Cardiac fibroblast (primary cell): ENCODE results near the gene ITPR2.

Experiments
- DNase-seq, 2 donors: peaks; one replicate each; pipeline versions ENCODE4 v3.0.0 to v3.0.0-alpha.2; 2010; ENCODE audit warnings: low read depth in 2 of 2
- H3K4me3 ChIP-seq, 2 donors: replicated peaks in 1 of 2; 1 replicate in 1 of 2; 2 replicates in 1 of 2; pipeline ENCODE4 v1.5.1; 2011; ENCODE audit warnings: low read depth in 2 of 2, low read length in 2 of 2, mild to moderate bottlenecking in 2 of 2, moderate library complexity in 1 of 2
- TF ChIP-seq, protein P1 (sequence below): IDR thresholded peaks from one replicate; pipeline ENCODE4 v1.5.1; 2011; ENCODE audit warnings: low read depth, mild to moderate bottlenecking, low read length, inconsistent platforms

ITPR2 gene

DNA sequence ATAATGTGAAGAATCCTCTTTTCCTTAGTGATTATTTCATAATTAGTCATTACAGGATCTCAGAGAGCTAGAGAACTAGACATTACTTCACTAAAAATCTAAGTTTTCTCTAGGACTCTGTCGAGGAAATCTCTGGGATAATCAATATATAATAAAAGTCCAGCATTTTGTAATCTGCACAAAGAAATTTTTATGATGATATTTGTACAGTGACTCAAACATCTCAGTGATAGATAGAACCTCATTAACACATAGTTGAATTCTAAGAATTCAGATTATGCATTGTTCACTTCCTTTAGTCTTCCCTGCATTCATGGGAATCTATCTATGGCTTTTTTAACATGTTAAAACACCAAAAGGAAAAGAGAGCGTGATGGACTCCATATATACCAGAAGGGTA is 11.0 kb downstream of the ITPR2 start:
- peak in 1 of 2 donors; percentile 20 for DNase-seq
- TF ChIP-seq, protein P1, sequence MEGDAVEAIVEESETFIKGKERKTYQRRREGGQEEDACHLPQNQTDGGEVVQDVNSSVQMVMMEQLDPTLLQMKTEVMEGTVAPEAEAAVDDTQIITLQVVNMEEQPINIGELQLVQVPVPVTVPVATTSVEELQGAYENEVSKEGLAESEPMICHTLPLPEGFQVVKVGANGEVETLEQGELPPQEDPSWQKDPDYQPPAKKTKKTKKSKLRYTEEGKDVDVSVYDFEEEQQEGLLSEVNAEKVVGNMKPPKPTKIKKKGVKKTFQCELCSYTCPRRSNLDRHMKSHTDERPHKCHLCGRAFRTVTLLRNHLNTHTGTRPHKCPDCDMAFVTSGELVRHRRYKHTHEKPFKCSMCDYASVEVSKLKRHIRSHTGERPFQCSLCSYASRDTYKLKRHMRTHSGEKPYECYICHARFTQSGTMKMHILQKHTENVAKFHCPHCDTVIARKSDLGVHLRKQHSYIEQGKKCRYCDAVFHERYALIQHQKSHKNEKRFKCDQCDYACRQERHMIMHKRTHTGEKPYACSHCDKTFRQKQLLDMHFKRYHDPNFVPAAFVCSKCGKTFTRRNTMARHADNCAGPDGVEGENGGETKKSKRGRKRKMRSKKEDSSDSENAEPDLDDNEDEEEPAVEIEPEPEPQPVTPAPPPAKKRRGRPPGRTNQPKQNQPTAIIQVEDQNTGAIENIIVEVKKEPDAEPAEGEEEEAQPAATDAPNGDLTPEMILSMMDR: no peak
- H3K4me3 ChIP-seq: no peak overlapping the region

DNA sequence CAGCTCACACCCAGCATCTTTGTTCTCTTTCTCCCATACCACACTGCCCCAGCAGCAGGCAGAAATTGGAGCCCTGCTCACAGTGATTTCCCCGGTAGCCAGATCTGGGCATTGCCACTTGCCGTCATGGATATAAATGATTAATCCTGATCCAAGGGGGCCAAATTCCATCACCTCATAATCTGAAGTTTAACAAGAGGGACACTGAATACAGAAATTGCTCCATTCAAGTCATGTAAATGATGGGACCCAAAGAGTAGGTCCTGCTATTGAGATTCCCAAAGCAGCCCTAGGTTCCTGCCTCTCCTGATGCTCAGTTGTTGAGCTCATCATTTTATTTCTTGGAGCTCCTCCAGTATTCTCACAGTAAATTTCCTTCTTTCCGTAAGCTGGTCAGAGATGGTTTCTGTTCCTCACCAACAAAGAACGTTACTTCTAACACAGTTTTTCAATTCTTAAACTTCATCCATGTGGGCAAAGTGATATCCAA is 11.7 kb downstream of the ITPR2 start:
- peak; percentile 38 to 40 for DNase-seq
- TF ChIP-seq, protein P1: no peak
- H3K4me3 ChIP-seq: no peak overlapping the region

DNA sequence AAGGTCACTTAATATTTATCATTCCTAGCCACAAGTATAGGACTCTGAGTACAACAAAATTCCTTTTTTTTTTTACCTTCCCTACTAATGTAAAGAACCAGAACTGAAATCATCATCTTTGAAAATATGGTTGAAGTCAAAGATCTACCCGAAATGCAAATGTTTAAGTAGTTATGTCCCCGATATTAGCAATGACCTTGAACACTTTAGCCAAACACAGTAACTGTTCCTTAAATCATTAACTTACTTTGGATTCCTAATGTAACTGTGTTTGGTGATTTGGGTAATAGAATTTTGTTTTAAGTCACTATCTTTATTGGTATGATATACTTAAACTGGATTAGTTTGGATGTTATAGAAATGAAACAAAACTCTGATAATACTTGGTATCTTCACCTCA is 14.4 kb downstream of the ITPR2 start:
- DNase-seq: no peak
- TF ChIP-seq, protein P1: no peak
- H3K4me3 ChIP-seq: no peak overlapping the region

DNA sequence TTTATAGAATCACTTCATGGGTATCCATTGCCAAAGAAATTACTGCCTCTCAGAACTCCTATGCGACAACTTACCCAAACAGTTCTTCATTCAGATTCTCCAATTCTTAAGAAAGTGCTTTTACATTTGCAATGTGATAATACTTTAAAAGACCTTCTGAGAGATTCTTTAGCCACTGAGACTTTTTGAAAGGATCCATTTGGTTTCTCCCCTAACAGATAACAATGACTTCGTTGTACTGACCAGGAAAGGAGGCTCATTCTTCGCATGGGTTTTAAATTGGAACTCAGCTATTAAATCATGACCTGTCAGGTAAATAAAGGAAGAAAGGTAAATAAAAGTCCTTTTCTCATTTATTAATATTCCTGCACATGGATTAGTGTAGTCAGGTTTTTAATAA is 14.8 kb downstream of the ITPR2 start:
- TF ChIP-seq, protein P1: no peak
- H3K4me3 ChIP-seq: no peak overlapping the region
- DNase-seq: no peak

DNA sequence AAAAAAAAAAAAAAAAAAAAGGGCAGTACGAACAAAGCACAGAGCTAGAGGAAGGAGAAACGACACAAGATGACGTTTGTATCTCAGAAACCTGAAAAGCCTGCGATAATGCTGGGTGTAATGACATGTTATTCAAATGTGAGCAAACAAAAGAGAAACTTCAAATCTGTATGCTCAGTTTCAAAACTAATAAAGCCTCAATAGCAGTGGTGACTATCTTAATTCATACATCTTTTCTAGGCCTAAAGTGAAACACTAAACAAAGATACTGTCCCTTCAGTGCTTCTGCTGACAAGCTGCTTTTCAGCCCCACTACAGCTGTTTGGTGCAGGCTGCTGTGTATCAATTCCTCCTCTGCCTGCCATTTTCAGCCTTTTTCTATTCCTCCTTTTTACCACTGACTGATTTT is 15.8 kb downstream of the ITPR2 start:
- no peak overlapping the region for H3K4me3 ChIP-seq
- no peak for DNase-seq
- TF ChIP-seq, protein P1: no peak

DNA sequence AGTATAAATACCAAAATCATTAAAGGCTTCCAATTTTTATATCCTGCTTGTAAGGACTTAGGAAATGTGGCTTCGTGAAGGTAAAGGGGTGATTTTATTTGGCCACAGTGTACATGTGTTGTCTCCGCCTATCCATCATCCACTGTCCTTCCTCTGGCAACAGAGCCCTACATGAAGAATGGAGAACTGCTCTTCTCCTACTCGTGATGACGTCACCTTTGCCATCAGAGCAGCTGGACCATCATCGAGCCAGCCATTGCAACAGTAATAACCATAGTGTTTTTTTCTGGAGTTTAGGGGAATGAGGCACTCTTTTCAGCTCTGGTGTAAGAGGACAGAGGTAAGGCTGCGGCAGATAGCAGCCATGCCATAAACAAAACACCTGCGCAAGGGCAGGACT is 19.2 kb downstream of the ITPR2 start:
- TF ChIP-seq, protein P1: no peak
- no peak for DNase-seq
- H3K4me3 ChIP-seq: no peak overlapping the region

DNA sequence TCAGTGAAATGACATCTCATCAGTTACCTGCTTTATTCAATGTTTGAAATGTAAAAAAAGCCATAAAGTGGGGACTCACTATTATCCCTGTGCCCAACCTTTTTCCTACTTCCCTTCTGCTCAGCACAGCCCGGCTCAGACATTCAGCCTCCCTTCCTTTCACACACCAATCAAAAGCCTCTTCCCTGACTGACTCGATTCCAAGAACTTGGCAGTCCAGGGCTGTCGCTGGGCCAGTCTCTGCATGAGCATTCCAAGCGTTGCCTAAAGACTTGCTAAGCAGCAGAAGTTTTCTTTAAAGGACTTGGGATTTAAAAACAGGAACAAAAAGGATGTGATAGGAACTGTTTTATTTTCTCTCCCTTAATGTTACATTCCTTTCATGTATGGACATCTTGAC is 22.7 kb downstream of the ITPR2 start:
- TF ChIP-seq, protein P1: no peak
- peak; percentile 76 to 91 for DNase-seq
- no peak overlapping the region for H3K4me3 ChIP-seq
